Measurements from ENCODE around the gene UROC1. TPM values are rescaled to one million over a fixed set of nuclear protein-coding genes. Genes with fewer than 3 reads are reported as not detected.

Gene UROC1
- total and polyA plus RNA-seq, 2 experiments from 2014 or later: not detected

- ATAC-seq (no peak), DNase-seq (ENCODE audit: low spot score) (no peak)
- Histone ChIP-seq H3K36me3 (ENCODE audit: insufficient read depth) (peaks cover 50% of the 10 kb centered on the region), H4K20me1 (replicated peaks; ENCODE audit: insufficient read depth) (peaks cover 40% of the 10 kb centered on the region), H2AFZ (no peak overlapping the region), H3K27me3 (ENCODE audit: insufficient read depth) (no peaks in the 10 kb centered on the region), H3K4me1 (ENCODE audit: insufficient read depth) (no peaks in the 10 kb centered on the region), H3F3A (replicated peaks; ENCODE audit: low read depth) (no peaks in the 10 kb centered on the region), H3K79me2 (replicated peaks; ENCODE audit: insufficient read depth) (peaks cover 54% of the 10 kb centered on the region), H3K4me3 (no peak overlapping the region), H3K9me2 (ENCODE audit: insufficient read depth) (no peaks in the 10 kb centered on the region), H3K27ac (ENCODE audit: low read depth) (peak overlapping the region; percentile 39; the same call in 1 of the 2 replicates), H3K4me2 (no peak overlapping the region)
- H3K4me3 Mint-ChIP-seq: no peak overlapping the region
- peaks cover under 1% of the 10 kb centered on the region; the same call in 2 of the 3 replicates for H3K4me1 Mint-ChIP-seq
- no peak overlapping the region for H3K27ac Mint-ChIP-seq
- H3K27me3 Mint-ChIP-seq (ENCODE audit: insufficient read depth, low read depth, poor library complexity): peaks cover 6% of the 10 kb centered on the region
- no peak for TF ChIP-seq NANOG (IDR thresholded peaks at IDR 0.05; ENCODE audit: borderline replicate concordance)
- no peak for TF ChIP-seq EZH2phosphoT487 (IDR thresholded peaks at IDR 0.05; ENCODE audit: unreplicated experiment)
- TF ChIP-seq EZH2 (IDR thresholded peaks at IDR 0.05; ENCODE audit: low read depth, unreplicated experiment): no peak
- no peak for TF ChIP-seq ETS1 (IDR thresholded peaks at IDR 0.05)
- no peak for TF ChIP-seq ZNF462 (CRISPR knock-in tag; IDR thresholded peaks at IDR 0.05)
- TF ChIP-seq CREB1 (CRISPR knock-in tag; IDR thresholded peaks at IDR 0.05; ENCODE audit: low read depth): no peak
- no peak for TF ChIP-seq REST (IDR thresholded peaks at IDR 0.05; ENCODE audit: unreplicated experiment)
- TF ChIP-seq ZNF331 (CRISPR knock-in tag; IDR thresholded peaks at IDR 0.05; ENCODE audit: low read depth): no peak
- no peak for TF ChIP-seq STAT1 (IDR thresholded peaks at IDR 0.05; ENCODE audit: unreplicated experiment)
- no peak for TF ChIP-seq ZNF114 (CRISPR knock-in tag; IDR thresholded peaks at IDR 0.05)
- no peak for TF ChIP-seq POLR2AphosphoS5 (IDR thresholded peaks at IDR 0.05; ENCODE audit: low read depth)
- TF ChIP-seq JUNB (IDR thresholded peaks at IDR 0.05; ENCODE audit: unreplicated experiment): no peak
- no peak for TF ChIP-seq CTCF (conservative IDR thresholded peaks at IDR 0.05; ENCODE audit: low read depth in 2 of 2)
- H3K9me3 Mint-ChIP-seq: no peaks in the 10 kb centered on the region
- H3K36me3 Mint-ChIP-seq (ENCODE audit: low read depth): peaks cover 80% of the 10 kb centered on the region
Measured at GRCh38 chr3:126466886-126467610, 50.5 kb downstream of the UROC1 start.
